ENCODE data around the gene TMEM52B.

Gene TMEM52B

DNA sequence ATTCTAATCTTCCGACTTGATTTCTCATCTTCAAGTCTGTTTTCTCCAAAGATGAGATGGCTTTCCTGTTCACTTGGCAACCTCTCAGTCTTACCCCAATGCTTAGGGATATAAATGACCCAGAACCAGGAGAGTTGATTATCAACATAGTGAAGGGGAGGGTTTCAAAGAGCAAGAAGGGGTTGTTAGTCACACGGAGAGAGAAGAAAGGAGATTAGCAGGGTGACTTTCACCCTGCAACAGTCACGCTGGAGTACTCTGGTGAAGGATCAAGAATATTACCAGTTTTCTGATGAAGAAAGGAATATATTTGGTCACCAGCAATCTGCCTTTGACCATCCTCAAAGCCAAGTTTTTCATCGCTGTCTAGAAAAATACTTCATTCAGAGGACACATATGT is at the start of gene TMEM52B:
TMEM52B (plus strand) TSS at position 212 of the 400 bp plus-strand sequence. CDS start 543 bp downstream, outside the sequence.
- Histone ChIP-seq H3K4me2 (no peak within 1 kb of the TSS), H3K27me3 (ENCODE audit: insufficient read depth, low read depth) (no peaks in the 10 kb centered on the region), H3K4me3 (IDR thresholded peaks at IDR 0.05; ENCODE audit: insufficient read depth, low read depth, low read length) (no peak within 1 kb of the TSS), H3K36me3 (ENCODE audit: insufficient read depth) (no peaks in the 10 kb centered on the region), H3K27ac (no peak within 1 kb of the TSS), H4K20me1 (ENCODE audit: insufficient read depth) (no peaks in the 10 kb centered on the region), H2AFZ (ENCODE audit: low read depth) (no peak within 1 kb of the TSS), H3K79me2 (ENCODE audit: insufficient read depth, low read depth) (no peaks in the 10 kb centered on the region), H3K4me1 (ENCODE audit: low read depth, poor library complexity, severe bottlenecking) (no peaks in the 10 kb centered on the region), H3K9ac (no peak within 1 kb of the TSS)
- TF ChIP-seq, protein P1, sequence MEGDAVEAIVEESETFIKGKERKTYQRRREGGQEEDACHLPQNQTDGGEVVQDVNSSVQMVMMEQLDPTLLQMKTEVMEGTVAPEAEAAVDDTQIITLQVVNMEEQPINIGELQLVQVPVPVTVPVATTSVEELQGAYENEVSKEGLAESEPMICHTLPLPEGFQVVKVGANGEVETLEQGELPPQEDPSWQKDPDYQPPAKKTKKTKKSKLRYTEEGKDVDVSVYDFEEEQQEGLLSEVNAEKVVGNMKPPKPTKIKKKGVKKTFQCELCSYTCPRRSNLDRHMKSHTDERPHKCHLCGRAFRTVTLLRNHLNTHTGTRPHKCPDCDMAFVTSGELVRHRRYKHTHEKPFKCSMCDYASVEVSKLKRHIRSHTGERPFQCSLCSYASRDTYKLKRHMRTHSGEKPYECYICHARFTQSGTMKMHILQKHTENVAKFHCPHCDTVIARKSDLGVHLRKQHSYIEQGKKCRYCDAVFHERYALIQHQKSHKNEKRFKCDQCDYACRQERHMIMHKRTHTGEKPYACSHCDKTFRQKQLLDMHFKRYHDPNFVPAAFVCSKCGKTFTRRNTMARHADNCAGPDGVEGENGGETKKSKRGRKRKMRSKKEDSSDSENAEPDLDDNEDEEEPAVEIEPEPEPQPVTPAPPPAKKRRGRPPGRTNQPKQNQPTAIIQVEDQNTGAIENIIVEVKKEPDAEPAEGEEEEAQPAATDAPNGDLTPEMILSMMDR (conservative IDR thresholded peaks at IDR 0.05; ENCODE audit: low read depth, low read length), result no peak

DNA sequence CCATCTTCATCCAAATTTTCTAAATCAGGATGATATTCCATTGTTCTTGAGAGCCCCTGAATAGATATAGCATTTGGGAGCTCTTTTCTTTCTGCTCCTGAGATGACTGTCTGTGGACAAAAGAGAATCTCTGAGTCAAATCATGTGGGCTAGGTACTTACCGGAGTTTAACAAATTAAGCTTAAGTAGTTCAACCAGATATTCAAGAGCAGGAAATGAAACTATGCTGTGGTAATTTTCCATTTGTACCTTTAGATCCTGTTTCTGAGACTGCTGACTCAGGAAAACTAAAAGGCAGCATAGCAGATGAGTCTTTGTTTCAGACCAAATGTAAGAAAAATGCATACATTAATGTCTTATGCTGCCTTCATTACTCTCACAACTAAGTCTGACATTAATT is 48.8 kb upstream of the TMEM52B start, which contains the start of gene CLEC7A:
CLEC7A (minus strand) TSS at position 158 of the 400 bp plus-strand sequence; CDS start at position 41, 117 bp downstream.
- no peak within 1 kb of the TSS for H3K9ac ChIP-seq
- peak within 1 kb of the TSS; percentile 77 for H3K27ac ChIP-seq
- H3K4me1 ChIP-seq (ENCODE audit: low read depth, poor library complexity, severe bottlenecking), result peaks cover 68% of the 10 kb centered on the region
- H2AFZ ChIP-seq (ENCODE audit: low read depth), result no peak within 1 kb of the TSS
- H4K20me1 ChIP-seq (ENCODE audit: insufficient read depth), result no peaks in the 10 kb centered on the region
- TF ChIP-seq, protein P1 (conservative IDR thresholded peaks at IDR 0.05; ENCODE audit: low read depth, low read length), result no peak
- H3K36me3 ChIP-seq (ENCODE audit: insufficient read depth), result no peaks in the 10 kb centered on the region
- no peak within 1 kb of the TSS for H3K4me3 ChIP-seq (IDR thresholded peaks at IDR 0.05; ENCODE audit: insufficient read depth, low read depth, low read length)
- no peaks in the 10 kb centered on the region for H3K79me2 ChIP-seq (ENCODE audit: insufficient read depth, low read depth)
- no peaks in the 10 kb centered on the region for H3K27me3 ChIP-seq (ENCODE audit: insufficient read depth, low read depth)
- H3K4me2 ChIP-seq, result peak within 1 kb of the TSS; percentile 76

DNA sequence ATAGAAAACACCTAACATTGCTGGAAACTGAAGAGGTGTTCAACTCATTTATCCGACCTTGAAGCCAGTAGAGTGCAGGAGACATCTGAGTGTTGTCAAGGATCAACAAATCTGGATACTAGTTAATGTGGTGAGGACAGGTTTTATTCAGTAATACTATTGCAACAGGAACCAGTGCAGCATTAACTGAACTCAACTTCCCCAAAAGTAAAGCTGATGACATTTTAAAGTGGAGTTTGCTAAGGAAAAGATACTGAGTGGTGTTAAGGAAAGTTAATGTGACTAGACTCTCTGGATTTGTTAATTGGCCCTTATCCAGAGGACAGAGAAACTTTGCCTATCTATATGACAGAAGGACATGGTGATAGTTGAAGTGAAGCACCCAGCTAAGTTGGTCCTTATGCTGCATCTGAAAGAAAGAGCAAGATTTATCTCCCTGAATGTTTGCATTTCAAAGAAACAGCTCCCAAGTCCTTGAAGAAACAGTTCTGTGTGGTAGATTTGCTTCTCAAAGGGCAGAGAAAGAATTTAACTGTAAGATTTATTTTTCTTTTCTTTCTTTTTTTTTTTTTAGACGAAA is 47.6 kb upstream of the TMEM52B start:
- Histone ChIP-seq H3K36me3 (ENCODE audit: insufficient read depth) (no peaks in the 10 kb centered on the region), H3K4me1 (ENCODE audit: low read depth, poor library complexity, severe bottlenecking) (peaks cover 75% of the 10 kb centered on the region), H3K4me2 (peak overlapping the region; percentile 76), H3K9ac (no peak overlapping the region), H2AFZ (ENCODE audit: low read depth) (no peak overlapping the region), H3K27ac (no peak overlapping the region; the same call in 1 of the 2 replicates), H3K27me3 (ENCODE audit: insufficient read depth, low read depth) (no peaks in the 10 kb centered on the region), H4K20me1 (ENCODE audit: insufficient read depth) (no peaks in the 10 kb centered on the region), H3K4me3 (IDR thresholded peaks at IDR 0.05; ENCODE audit: insufficient read depth, low read depth, low read length) (no peak overlapping the region), H3K79me2 (ENCODE audit: insufficient read depth, low read depth) (no peaks in the 10 kb centered on the region)
- TF ChIP-seq, protein P1 (conservative IDR thresholded peaks at IDR 0.05; ENCODE audit: low read depth, low read length), result no peak

DNA sequence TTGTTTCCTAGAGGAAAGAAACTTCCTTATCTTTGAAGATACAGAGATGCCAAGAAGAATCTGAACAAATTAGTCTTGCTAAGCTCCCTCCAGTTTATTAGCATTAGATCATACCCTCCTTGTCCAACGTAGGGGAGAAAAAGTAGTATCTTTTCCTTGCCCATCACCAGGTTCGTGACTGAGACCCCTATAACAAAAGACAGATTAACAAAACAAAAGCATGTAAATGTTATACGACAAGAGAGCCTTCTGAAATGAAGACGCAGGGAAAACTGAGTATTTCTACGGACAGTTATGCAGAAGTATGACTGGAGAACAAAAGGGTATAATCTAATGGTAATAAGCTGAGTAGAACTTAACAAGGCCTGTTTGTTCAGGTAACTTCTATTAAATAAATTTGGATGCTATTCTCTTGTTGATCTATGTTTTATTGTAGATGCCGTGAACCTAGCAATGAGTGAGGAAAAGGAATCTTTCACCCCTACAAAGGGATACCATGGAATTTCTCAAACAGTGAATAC is 45.9 kb upstream of the TMEM52B start:
- Histone ChIP-seq H3K4me3 (IDR thresholded peaks at IDR 0.05; ENCODE audit: insufficient read depth, low read depth, low read length) (no peak overlapping the region), H4K20me1 (ENCODE audit: insufficient read depth) (no peaks in the 10 kb centered on the region), H3K4me1 (ENCODE audit: low read depth, poor library complexity, severe bottlenecking) (peaks cover 77% of the 10 kb centered on the region), H3K27ac (no peak overlapping the region), H3K79me2 (ENCODE audit: insufficient read depth, low read depth) (no peaks in the 10 kb centered on the region), H3K9ac (no peak overlapping the region), H2AFZ (ENCODE audit: low read depth) (no peak overlapping the region), H3K27me3 (ENCODE audit: insufficient read depth, low read depth) (no peaks in the 10 kb centered on the region), H3K4me2 (no peak overlapping the region), H3K36me3 (ENCODE audit: insufficient read depth) (no peaks in the 10 kb centered on the region)
- TF ChIP-seq, protein P1 (conservative IDR thresholded peaks at IDR 0.05; ENCODE audit: low read depth, low read length), result no peak
